Neutrophil (primary cell): ENCODE data around the gene ACOXL.

Experiments
- H3K27ac ChIP-seq: fragments of 200-600 bp; sonication (generic); 2 replicates; pipeline ENCODE4 v1.5.1; 2016; ENCODE audit warnings: mild to moderate bottlenecking, moderate library complexity
- H3K27me3 ChIP-seq: fragments of 200-600 bp; sonication (generic); 2 replicates; pipeline ENCODE4 v1.6.0; 2016; ENCODE audit warnings: mild to moderate bottlenecking
- H3K36me3 ChIP-seq: fragments of 200-600 bp; sonication (generic); 2 replicates; pipeline ENCODE4 v1.5.1; 2017
- H3K4me1 ChIP-seq, 2 experiments: fragments of 200-600 bp in 1 of 2; sonication (generic) in 1 of 2; 1 replicate in 1 of 2; 2 replicates in 1 of 2; pipeline versions ENCODE4 v1.5.1 to v1.6.1; 2013 to 2016; ENCODE audit warnings: low read depth in 1 of 2, low read length in 1 of 2, mild to moderate bottlenecking in 1 of 2, moderate library complexity in 1 of 2; ENCODE audit not compliant: control insufficient read depth in 1 of 2, insufficient read depth in 1 of 2
- H3K4me3 ChIP-seq, 2 experiments: fragments of 200-600 bp in 1 of 2; sonication (generic) in 1 of 2; 1 replicate in 1 of 2; 2 replicates in 1 of 2; pipeline ENCODE4 v1.5.1; 2013 to 2016; ENCODE audit warnings: low read depth in 1 of 2, low read length in 1 of 2, mild to moderate bottlenecking in 1 of 2, moderate library complexity in 1 of 2
- H3K9me3 ChIP-seq: fragments of 200-600 bp; sonication (generic); 2 replicates; pipeline ENCODE4 v1.5.1; 2016
- TF ChIP-seq, protein P1 (sequence below): fragments of 200-600 bp; sonication (generic); IDR thresholded peaks from 2 replicates; pipeline ENCODE4 v1.5.1; 2016; ENCODE audit warnings: antibody characterized with exemption

The ACOXL gene

DNA sequence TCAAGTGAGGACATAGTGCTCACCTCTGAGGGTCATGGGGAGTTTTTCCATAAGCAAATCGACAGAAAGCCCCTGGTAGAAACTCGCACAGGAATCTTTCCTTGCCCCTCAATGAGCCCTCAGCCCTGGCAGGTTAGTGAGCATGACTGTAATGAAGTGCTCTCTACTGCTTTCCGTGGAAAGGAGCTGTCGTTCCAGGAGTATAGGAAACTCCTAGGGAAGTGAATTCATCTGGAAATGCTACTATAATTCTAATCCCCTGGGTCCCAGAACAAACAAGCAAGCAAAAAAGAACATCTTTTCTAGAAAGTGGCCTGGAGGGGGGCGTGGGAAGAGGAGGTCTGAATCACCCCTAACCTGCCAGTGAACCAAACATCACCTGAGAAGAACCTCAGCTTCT lies 406.5 kb downstream of the ACOXL start:
- Histone ChIP-seq H3K4me3 (no peak overlapping the region), H3K36me3 (peaks cover 5% of the 10 kb centered on the region), H3K4me1 (no peaks in the 10 kb centered on the region), H3K27me3 (no peaks in the 10 kb centered on the region), H3K27ac (no peak overlapping the region), H3K9me3 (no peaks in the 10 kb centered on the region)
- TF ChIP-seq, protein P1, sequence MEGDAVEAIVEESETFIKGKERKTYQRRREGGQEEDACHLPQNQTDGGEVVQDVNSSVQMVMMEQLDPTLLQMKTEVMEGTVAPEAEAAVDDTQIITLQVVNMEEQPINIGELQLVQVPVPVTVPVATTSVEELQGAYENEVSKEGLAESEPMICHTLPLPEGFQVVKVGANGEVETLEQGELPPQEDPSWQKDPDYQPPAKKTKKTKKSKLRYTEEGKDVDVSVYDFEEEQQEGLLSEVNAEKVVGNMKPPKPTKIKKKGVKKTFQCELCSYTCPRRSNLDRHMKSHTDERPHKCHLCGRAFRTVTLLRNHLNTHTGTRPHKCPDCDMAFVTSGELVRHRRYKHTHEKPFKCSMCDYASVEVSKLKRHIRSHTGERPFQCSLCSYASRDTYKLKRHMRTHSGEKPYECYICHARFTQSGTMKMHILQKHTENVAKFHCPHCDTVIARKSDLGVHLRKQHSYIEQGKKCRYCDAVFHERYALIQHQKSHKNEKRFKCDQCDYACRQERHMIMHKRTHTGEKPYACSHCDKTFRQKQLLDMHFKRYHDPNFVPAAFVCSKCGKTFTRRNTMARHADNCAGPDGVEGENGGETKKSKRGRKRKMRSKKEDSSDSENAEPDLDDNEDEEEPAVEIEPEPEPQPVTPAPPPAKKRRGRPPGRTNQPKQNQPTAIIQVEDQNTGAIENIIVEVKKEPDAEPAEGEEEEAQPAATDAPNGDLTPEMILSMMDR = no peak

DNA sequence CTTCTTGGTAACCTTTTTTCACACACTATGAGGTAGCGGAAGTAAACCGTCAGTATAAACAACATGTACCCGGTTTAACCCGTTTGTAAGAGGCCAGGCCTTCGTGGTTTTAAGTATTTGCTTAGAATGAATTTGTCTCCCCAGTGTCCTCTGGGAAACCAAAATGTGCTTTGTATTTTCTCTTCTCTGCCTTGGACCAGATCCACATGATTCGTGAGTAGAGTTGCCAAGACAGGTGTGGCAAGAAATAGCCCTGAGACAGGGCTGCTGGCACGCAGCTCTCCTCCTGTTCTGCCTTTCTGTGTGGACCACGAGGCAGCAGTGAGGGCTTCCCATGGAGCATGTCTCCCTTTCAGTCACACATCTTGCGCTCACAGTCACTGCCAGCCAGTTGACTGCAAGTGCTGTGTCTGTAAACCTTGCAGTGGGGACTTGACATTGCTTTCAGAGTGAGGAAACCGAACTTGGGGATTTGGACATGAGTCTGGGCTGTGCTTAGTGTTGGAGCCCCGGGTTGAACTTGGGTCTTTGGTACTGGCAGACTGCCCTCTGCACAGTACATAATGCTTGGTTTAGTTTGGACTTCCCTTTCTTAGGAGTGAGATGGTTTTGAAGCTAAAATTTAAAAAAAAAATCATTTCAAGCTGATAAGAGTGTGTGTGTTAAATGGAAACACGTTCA lies 407.4 kb downstream of the ACOXL start:
- no peak overlapping the region for H3K4me3 ChIP-seq
- H3K9me3 ChIP-seq = no peaks in the 10 kb centered on the region
- no peaks in the 10 kb centered on the region for H3K4me1 ChIP-seq
- TF ChIP-seq, protein P1 = no peak
- no peak overlapping the region for H3K27ac ChIP-seq
- peaks cover 5% of the 10 kb centered on the region for H3K36me3 ChIP-seq
- no peaks in the 10 kb centered on the region for H3K27me3 ChIP-seq

DNA sequence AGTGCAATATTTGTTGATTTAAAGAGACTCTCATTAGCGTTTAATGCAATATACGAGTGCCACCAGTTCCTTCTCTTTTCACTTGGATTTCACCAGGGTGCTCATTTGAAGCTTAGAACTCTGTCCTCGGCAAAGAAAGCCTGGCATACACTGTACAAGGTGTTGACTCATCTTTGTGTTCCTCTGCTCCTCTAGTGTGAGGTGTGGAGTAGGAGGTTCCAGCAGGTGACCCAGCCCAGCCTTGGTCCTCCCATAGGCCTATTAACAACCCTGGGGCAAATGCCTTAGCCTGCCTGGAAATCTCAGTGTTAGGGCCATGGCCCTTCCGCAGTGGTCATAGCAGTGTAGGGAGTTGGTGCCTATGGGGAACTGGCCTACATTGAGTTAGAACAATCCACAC lies 408.4 kb downstream of the ACOXL start:
- H3K36me3 ChIP-seq = peaks cover 5% of the 10 kb centered on the region
- H3K27ac ChIP-seq = no peak overlapping the region
- TF ChIP-seq, protein P1 = no peak
- no peaks in the 10 kb centered on the region for H3K9me3 ChIP-seq
- H3K4me1 ChIP-seq = no peaks in the 10 kb centered on the region
- no peaks in the 10 kb centered on the region for H3K27me3 ChIP-seq
- H3K4me3 ChIP-seq = no peak overlapping the region

DNA sequence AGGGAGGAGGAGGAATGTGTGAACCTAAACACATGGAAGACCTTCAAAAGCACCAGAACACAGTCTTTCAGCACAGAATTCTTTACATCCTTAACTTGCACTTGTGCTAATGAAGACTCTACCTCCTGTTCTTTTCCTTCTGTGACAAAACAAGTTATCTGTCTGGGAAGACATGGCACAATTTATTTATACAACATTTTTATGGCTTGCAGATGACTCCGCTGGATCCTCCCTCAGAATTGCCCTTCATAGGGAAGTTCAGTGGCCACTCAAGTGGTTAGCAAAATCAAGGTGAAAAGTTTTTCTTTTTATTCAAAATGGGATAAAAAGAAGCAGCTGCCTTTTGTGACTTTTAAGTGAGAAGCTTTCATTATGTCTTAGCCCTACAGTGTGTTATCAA lies 409.7 kb downstream of the ACOXL start:
- H3K9me3 ChIP-seq = no peaks in the 10 kb centered on the region
- H3K36me3 ChIP-seq = peaks cover 5% of the 10 kb centered on the region
- no peaks in the 10 kb centered on the region for H3K27me3 ChIP-seq
- H3K4me3 ChIP-seq = no peak overlapping the region
- H3K4me1 ChIP-seq = no peaks in the 10 kb centered on the region
- TF ChIP-seq, protein P1 = no peak
- H3K27ac ChIP-seq = no peak overlapping the region

- no peaks in the 10 kb centered on the region for H3K27me3 ChIP-seq
- H3K4me1 ChIP-seq = no peaks in the 10 kb centered on the region
- no peak overlapping the region for H3K27ac ChIP-seq
- peaks cover 5% of the 10 kb centered on the region for H3K36me3 ChIP-seq
- H3K9me3 ChIP-seq = no peaks in the 10 kb centered on the region
- no peak overlapping the region for H3K4me3 ChIP-seq
- TF ChIP-seq, protein P1 = no peak
These were observed 410.9 kb downstream of the ACOXL start for GRCh38 chr2:111143107-111143842.
